Fibroblast of mammary gland (primary cell): Measurements from ENCODE around the gene PSMD14.

Experiments
- DNase-seq: peaks from one replicate; pipeline ENCODE4 v3.0.0-alpha.2; 2010; ENCODE audit warnings: low read depth
- H3K4me3 ChIP-seq: 2 replicates; pipeline ENCODE4 v1.5.1; 2011; ENCODE audit warnings: low read depth, mild to moderate bottlenecking, low read length, moderate library complexity; ENCODE audit not compliant: control insufficient read depth
- TF ChIP-seq, protein P1 (sequence below): conservative IDR thresholded peaks from 2 replicates; pipeline ENCODE4 v1.5.1; 2011; ENCODE audit warnings: low read depth, low read length, inconsistent platforms; ENCODE audit not compliant: control insufficient read depth, insufficient read depth

Gene PSMD14

DNA sequence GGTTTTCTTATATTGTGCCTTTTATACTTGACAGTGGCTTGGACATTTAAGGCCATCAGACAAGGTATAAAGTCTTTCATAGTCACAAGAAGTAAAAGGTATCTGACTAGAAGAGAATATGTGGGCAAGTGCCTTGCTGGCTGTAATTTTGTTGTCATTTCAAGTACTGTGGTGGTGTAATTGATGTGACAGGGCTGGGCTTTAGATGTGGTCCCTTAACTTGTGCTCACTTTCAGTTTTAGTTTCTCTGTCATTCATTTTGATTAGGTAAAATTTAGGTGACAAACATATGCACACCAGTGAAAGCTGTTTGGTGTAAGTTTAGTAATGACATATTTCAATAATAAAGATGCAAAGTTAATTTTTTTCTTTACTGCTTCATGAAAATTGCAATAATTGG lies 76.6 kb downstream of the PSMD14 start:
- H3K4me3 ChIP-seq = no peak overlapping the region
- no peak for DNase-seq
- TF ChIP-seq, protein P1, sequence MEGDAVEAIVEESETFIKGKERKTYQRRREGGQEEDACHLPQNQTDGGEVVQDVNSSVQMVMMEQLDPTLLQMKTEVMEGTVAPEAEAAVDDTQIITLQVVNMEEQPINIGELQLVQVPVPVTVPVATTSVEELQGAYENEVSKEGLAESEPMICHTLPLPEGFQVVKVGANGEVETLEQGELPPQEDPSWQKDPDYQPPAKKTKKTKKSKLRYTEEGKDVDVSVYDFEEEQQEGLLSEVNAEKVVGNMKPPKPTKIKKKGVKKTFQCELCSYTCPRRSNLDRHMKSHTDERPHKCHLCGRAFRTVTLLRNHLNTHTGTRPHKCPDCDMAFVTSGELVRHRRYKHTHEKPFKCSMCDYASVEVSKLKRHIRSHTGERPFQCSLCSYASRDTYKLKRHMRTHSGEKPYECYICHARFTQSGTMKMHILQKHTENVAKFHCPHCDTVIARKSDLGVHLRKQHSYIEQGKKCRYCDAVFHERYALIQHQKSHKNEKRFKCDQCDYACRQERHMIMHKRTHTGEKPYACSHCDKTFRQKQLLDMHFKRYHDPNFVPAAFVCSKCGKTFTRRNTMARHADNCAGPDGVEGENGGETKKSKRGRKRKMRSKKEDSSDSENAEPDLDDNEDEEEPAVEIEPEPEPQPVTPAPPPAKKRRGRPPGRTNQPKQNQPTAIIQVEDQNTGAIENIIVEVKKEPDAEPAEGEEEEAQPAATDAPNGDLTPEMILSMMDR = no peak

DNA sequence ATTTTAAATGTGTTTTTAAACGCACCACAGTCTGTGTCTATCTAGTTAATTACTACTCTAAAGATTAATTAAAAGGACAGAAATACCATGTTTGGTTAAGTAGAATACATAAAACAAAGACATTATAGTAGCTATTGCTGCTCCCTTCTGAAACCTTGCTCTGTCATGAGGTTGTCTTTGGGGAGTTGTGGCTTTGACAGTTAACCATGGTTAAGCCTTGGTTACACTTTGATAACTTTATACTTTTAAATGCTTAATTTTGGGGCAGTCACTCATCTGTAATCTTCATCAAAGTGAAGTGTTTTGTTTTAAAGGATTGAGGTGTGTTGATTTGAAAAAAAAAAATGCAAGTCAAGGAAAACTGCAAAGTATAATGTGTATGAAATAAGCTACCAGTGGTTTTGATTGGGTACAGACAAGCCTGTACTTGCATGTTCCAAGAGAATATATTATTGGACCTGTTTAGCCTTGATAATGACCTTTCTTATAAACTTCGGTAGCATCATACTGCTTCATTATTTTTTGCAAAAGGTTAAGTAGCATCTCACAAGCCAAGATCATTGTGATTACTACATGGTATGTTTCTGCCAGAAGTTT lies 78.1 kb downstream of the PSMD14 start:
- no peak for DNase-seq
- TF ChIP-seq, protein P1 = no peak
- H3K4me3 ChIP-seq = no peak overlapping the region

DNA sequence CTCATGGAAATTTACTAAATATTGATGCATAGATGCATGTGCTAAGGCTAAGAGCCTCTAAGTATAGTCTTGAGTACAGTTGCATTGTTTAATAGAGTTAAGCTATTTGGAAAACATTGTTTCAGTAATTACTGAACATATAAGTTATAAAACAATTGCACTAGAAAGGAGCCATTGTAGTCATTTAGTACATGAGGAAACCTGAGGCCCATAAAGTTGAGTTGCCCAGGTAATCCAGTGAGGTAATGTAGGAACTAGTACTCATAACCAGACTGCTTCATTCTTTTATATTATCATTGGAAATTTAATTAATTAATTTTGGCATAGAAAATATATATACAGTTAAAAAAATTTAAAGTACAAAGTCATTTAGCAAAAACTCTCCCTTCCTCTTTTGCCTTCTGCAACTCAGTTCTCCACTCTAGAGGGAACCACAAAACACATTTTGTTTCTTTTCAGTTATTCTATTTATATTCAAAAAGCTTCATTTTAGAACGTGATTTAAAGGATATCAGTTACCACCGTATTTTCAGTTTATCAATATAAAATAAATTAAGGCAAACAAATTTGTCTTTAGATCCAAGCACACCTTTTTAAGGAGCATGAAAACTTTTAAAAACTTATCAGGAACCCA lies 80.0 kb downstream of the PSMD14 start:
- no peak for DNase-seq
- H3K4me3 ChIP-seq = no peak overlapping the region
- TF ChIP-seq, protein P1 = no peak

DNA sequence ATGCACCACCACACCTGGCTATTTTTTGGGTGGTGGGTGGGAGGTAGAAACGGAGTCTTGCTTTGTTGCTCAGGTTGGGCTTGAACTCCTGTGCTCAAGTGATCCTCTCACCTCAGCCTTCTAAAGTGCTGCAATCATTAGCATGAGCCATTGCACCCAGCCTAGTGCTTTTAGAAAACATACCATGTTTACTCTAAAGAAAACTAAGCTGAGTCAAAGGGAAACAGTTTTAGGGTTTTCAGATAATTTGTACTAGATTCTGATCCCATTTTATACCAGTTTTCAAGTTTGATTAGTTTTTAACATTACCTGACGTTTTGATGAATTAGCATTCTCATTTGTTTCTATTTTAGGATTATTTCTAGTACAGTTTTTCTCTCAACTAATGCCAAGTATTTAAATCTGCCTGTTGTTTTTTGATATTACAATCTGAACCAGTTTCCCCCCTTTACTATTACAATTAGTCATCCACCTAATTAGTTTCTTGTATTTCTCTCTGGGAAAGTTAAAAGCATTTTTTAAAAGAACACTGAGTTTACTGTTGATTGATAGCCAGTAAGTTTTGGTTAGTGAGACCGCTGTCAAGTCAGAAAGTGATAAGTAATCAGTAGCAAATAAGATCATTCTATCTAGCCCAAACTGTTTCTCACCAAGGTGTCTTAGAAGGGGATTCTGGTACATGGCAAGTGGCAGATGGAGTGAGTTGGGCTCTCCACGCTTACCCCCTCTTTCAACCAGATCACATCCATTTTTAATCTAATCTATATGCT lies 83.7 kb downstream of the PSMD14 start:
- no peak overlapping the region for H3K4me3 ChIP-seq
- DNase-seq = no peak
- TF ChIP-seq, protein P1 = no peak

DNA sequence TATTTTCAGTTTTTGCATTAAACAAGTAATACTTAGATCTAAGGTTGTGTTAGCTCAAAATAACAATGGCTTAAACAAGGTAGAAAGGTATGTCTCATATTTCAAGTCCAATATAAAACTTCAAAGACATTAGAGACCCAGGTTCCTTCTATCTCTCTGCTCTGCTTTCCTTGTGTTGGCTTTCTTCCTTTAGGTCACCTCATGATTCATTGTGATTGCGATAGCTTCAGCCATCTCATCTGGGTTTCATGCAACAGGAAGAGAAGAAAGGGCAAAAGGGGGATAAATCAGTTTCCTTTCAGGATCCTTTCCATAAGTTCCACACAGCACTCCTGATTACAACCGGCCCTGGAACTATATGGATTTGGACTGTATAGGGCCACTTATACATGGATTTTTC lies 91.9 kb downstream of the PSMD14 start:
- no peak overlapping the region for H3K4me3 ChIP-seq
- TF ChIP-seq, protein P1 = no peak
- peak; percentile 63 for DNase-seq

DNA sequence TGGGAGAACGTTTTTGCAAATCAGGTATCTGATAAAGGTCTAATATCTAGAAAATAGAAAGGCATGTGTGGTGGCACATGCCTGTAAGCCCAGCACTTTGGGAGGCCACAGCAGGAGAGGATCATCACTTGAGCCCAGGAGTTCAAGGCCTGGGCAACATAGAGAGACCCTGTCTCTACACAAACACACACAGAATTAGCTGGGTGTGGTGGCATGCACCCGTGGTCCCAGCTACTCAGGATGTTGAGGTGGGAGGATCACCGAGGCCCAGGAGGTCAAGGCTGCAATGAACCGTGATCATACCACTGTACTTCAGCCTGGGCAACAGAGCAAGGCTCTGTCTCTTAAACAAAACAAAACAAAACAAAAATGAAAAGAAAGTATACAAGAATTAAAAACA lies 94.1 kb downstream of the PSMD14 start:
- DNase-seq = no peak
- TF ChIP-seq, protein P1 = no peak
- no peak overlapping the region for H3K4me3 ChIP-seq
